A549 (cell line): ENCODE measurements around the gene CASP4. TPM values are rescaled to one million over a fixed set of nuclear protein-coding genes. Genes with fewer than 3 reads are reported as not detected.

ENCODE experiments used
- ATAC-seq, 2 experiments: fragments of 200-7000 bp in 1 of 2; fragments of >200 bp in 1 of 2; cut with Nextera tagmentation in 1 of 2; cut with Tn5 transposase in 1 of 2; 3 replicates each; pipeline versions ENCODE4 v1.8.0 to v1.9.1; 2018 to 2020; ENCODE audit warnings: mild to moderate bottlenecking in 1 of 2, moderate library complexity in 1 of 2
- CTCF ChIA-PET: fragments of 300-600 bp; sonication (Branson Sonifier 250); formaldehyde crosslinking; extraction: SDS; loops from one replicate; lab custom pipeline; 2021; ENCODE audit warnings: antibody characterized with exemption, inconsistent platforms; lab: Yijun Ruan, JAX
- POLR2A ChIA-PET: fragments of 350-600 bp; formaldehyde crosslinking; extraction: SDS; loops from one replicate; lab custom pipeline; 2021; ENCODE audit warnings: antibody characterized with exemption, inconsistent platforms; lab: Yijun Ruan, JAX
- DNase-seq, 2 experiments: peaks; one replicate each; pipeline versions ENCODE4 v3.0.0 to v3.0.0-alpha.2; 2011 to 2016; ENCODE audit warnings: low read depth in 1 of 2, low spot score in 1 of 2
- FAIRE-seq: peaks from 2 replicates; lab custom pipeline; 2011; peaks lifted over from hg19 to GRCh38; lab: Jason Lieb, UNC
- H3K27ac ChIP-seq, 2 experiments: fragments of >200 bp; sonication (Bioruptor Twin); formaldehyde crosslinking; 3 replicates each; pipeline ENCODE4 v1.5.1; 2016 to 2017
- H3K4me1 ChIP-seq: fragments of >200 bp; sonication (Bioruptor Twin); formaldehyde crosslinking; 3 replicates; pipeline ENCODE4 v1.6.1; 2016
- H3K4me2 ChIP-seq: fragments of >200 bp; sonication (Bioruptor Twin); formaldehyde crosslinking; 3 replicates; pipeline ENCODE4 v1.6.1; 2016
- H3K4me3 ChIP-seq: fragments of >200 bp; sonication (Bioruptor Twin); formaldehyde crosslinking; 3 replicates; pipeline ENCODE4 v1.5.1; 2016
- H3K9me3 ChIP-seq: fragments of >200 bp; sonication (Bioruptor Twin); formaldehyde crosslinking; 3 replicates; pipeline ENCODE4 v1.6.1; 2016
- BHLHE40 ChIP-seq: IDR thresholded peaks from 2 replicates; pipeline ENCODE4 v1.6.1; 2012; ENCODE audit warnings: low read depth, low read length, inconsistent platforms
- EHF ChIP-seq: fragments of 250-450 bp; sonication (Bioruptor Pico); IDR thresholded peaks from 2 replicates; pipeline ENCODE4 v1.5.0; 2020; ENCODE audit warnings: mild to moderate bottlenecking
- EHMT2 ChIP-seq: fragments of 200-600 bp; sonication (generic); IDR thresholded peaks from 2 replicates; pipeline ENCODE4 v1.6.1; 2016; ENCODE audit warnings: antibody characterized with exemption, low read depth, mild to moderate bottlenecking, moderate library complexity
- ESRRA ChIP-seq: fragments of 150-350 bp; IDR thresholded peaks from 2 replicates; pipeline ENCODE4 v1.6.1; 2014; ENCODE audit warnings: mild to moderate bottlenecking, low read length, borderline replicate concordance
- HEYL ChIP-seq: fragments of 250-450 bp; sonication (Bioruptor Pico); IDR thresholded peaks from 2 replicates; pipeline ENCODE4 v1.8.0; 2021; ENCODE audit warnings: mild to moderate bottlenecking, moderate library complexity
- HOXB5 ChIP-seq: fragments of 250-450 bp; sonication (Bioruptor Pico); IDR thresholded peaks from 2 replicates; pipeline ENCODE4 v1.5.0; 2020; ENCODE audit warnings: mild to moderate bottlenecking, moderate library complexity
- KDM1A ChIP-seq: fragments of 200-600 bp; sonication (generic); IDR thresholded peaks from 2 replicates; pipeline ENCODE4 v1.6.1; 2016; ENCODE audit warnings: low read depth, mild to moderate bottlenecking
- KDM5A ChIP-seq: fragments of 200-600 bp; sonication (generic); IDR thresholded peaks from 2 replicates; pipeline ENCODE4 v1.6.1; 2016; ENCODE audit warnings: antibody characterized with exemption, mild to moderate bottlenecking
- MAZ ChIP-seq: fragments of 150-350 bp; IDR thresholded peaks from 2 replicates; pipeline ENCODE4 v1.6.1; 2014; ENCODE audit warnings: antibody characterized with exemption, low read depth, low read length, borderline replicate concordance
- NFE2L2 ChIP-seq: fragments of 150-350 bp; conservative IDR thresholded peaks from 2 replicates; pipeline ENCODE4 v1.6.1; 2014; ENCODE audit warnings: low read length
- NR3C1 ChIP-seq: fragments of >200 bp; sonication (Bioruptor Twin); formaldehyde crosslinking; IDR thresholded peaks from 3 replicates; pipeline ENCODE4 v1.6.1; 2017
- RAD21 ChIP-seq, 2 experiments: fragments of >200 bp in 1 of 2; sonication (Bioruptor Twin) in 1 of 2; formaldehyde crosslinking in 1 of 2; IDR thresholded peaks in 1 of 2; conservative IDR thresholded peaks in 1 of 2; 2 replicates in 1 of 2; 3 replicates in 1 of 2; pipeline ENCODE4 v1.6.1; 2012 to 2018; ENCODE audit warnings: inconsistent platforms in 1 of 2
- TP53 ChIP-seq: fragments of 250-450 bp; sonication (Bioruptor Pico); IDR thresholded peaks from 2 replicates; pipeline ENCODE4 v1.5.0; 2021; ENCODE audit warnings: mild to moderate bottlenecking, moderate library complexity
- ZFP36 ChIP-seq: fragments of 450-650 bp; IDR thresholded peaks from 2 replicates; pipeline ENCODE4 v1.6.1; 2014; ENCODE audit warnings: borderline replicate concordance; ENCODE audit not compliant: partially characterized antibody
- WGBS: methylation state at CpG from one replicate; pipeline ENCODE4 v1.1.6; 2017; ENCODE audit errors: missing lambda C conversion rate; 5-methylcytosine and 5-hydroxymethylcytosine counted together
- polyA plus RNA-seq, 4 experiments: library from polyadenylated mRNA; depleted of rRNA in 3 of 4; stranded (reverse); fragments of >200 nt; fragmentation: RNase III in 1 of 4; extraction: RNeasy Plus Mini Kit Qiagen cat#74134 plus additional on column Dnase treatment in 1 of 4; gene quantifications; 2 replicates in 3 of 4; 3 replicates in 1 of 4; pipeline ENCODE4 v1.2.3, GENCODE V29; 2011 to 2017
- TF ChIP-seq, protein P1 (sequence below): fragments of 250-450 bp; sonication (Bioruptor Pico); IDR thresholded peaks from 2 replicates; pipeline ENCODE4 v1.5.0; 2021; ENCODE audit warnings: mild to moderate bottlenecking, moderate library complexity, borderline replicate concordance
- TF ChIP-seq, protein P2 (sequence below): fragments of 150-350 bp; IDR thresholded peaks from 2 replicates; pipeline ENCODE4 v1.6.1; 2014; ENCODE audit warnings: low read depth, mild to moderate bottlenecking, low read length
- TF ChIP-seq, protein P3 (sequence below): fragments of >200 bp; sonication (Bioruptor Twin); formaldehyde crosslinking; IDR thresholded peaks from 3 replicates; pipeline ENCODE4 v1.6.1; 2016

The CASP4 gene
- polyA plus RNA-seq, 2 of the 4 experiments (the other 2 are of a cell fraction) = 5.5 to 9.7 TPM

DNA sequence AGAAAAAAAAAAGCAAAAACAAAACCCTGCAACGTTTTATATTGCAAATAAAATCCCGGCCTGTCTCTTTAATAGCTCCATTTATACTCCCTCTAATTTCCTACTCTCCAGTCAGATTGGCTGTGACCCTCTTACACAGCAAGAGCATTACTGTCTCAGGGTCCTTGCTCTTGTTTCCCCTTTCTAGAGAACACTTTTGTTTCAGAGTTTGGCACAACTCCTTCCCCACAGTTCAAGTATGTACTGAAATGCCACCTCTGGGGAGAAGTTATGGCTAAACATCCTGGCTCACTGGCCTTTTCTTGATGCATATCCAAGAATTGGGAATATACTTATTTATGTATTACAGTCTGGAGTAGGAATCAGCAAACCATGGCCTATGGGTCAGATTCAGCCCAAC lies 72.7 kb downstream of the CASP4 start (continued):
- TF ChIP-seq, protein P1, sequence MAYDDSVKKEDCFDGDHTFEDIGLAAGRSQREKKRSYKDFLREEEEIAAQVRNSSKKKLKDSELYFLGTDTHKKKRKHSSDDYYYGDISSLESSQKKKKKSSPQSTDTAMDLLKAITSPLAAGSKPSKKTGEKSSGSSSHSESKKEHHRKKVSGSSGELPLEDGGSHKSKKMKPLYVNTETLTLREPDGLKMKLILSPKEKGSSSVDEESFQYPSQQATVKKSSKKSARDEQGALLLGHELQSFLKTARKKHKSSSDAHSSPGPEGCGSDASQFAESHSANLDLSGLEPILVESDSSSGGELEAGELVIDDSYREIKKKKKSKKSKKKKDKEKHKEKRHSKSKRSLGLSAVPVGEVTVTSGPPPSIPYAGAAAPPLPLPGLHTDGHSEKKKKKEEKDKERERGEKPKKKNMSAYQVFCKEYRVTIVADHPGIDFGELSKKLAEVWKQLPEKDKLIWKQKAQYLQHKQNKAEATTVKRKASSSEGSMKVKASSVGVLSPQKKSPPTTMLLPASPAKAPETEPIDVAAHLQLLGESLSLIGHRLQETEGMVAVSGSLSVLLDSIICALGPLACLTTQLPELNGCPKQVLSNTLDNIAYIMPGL (CRISPR knock-in tag) = no peak
- no peak for TF ChIP-seq ESRRA
- TF ChIP-seq KDM5A = no peak
- TF ChIP-seq NFE2L2 = no peak
- TF ChIP-seq TP53 (CRISPR knock-in tag) = no peak

DNA sequence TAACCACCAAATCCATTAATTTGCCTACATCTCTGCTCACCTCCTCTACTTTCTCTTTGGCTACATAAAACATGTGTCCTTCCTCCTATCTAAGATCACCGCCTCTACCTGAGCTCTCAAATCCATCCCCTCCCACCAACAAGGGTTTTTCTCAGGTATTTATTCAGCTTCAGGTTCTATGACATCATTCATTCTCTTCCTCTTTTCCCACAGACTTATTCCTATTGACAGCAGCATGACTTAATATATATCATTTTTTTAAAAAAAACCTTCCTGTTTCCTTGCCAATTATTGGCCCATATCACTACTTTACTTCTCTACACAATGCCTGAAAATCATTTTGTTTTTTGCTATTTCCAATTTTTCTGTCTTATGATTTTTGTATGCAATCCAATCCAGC lies 74.5 kb downstream of the CASP4 start:
- H3K4me3 ChIP-seq = no peak overlapping the region
- H3K4me2 ChIP-seq = no peak overlapping the region
- FAIRE-seq = no peak
- 87% methylated on average over 1 of the region's 1 CpG for WGBS
- TF ChIP-seq HOXB5 (CRISPR knock-in tag) = no peak
- TF ChIP-seq, protein P2, sequence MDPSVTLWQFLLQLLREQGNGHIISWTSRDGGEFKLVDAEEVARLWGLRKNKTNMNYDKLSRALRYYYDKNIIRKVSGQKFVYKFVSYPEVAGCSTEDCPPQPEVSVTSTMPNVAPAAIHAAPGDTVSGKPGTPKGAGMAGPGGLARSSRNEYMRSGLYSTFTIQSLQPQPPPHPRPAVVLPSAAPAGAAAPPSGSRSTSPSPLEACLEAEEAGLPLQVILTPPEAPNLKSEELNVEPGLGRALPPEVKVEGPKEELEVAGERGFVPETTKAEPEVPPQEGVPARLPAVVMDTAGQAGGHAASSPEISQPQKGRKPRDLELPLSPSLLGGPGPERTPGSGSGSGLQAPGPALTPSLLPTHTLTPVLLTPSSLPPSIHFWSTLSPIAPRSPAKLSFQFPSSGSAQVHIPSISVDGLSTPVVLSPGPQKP = no peak
- TF ChIP-seq MAZ = no peak
- TF ChIP-seq BHLHE40 = no peak
- TF ChIP-seq EHMT2 = no peak
- no peak for TF ChIP-seq ZFP36
- TF ChIP-seq ESRRA = no peak
- no peak for TF ChIP-seq EHF
- TF ChIP-seq, protein P3, sequence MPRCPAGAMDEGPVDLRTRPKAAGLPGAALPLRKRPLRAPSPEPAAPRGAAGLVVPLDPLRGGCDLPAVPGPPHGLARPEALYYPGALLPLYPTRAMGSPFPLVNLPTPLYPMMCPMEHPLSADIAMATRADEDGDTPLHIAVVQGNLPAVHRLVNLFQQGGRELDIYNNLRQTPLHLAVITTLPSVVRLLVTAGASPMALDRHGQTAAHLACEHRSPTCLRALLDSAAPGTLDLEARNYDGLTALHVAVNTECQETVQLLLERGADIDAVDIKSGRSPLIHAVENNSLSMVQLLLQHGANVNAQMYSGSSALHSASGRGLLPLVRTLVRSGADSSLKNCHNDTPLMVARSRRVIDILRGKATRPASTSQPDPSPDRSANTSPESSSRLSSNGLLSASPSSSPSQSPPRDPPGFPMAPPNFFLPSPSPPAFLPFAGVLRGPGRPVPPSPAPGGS = no peak
- TF ChIP-seq NR3C1 = no peak
- TF ChIP-seq KDM1A = no peak
- no peak for TF ChIP-seq RAD21 (conservative IDR thresholded peaks at IDR 0.05 in 1 of 2, IDR thresholded peaks at IDR 0.05 in 1 of 2)
- no peak for TF ChIP-seq HEYL (CRISPR knock-in tag)
- no peak for DNase-seq
- no peaks in the 10 kb centered on the region for H3K4me1 ChIP-seq
- ATAC-seq = no peak
- no peaks in the 10 kb centered on the region for H3K9me3 ChIP-seq
- ChIA-PET POLR2A (no interaction called here), CTCF (no interaction called here)
- H3K27ac ChIP-seq = no peak overlapping the region

Other genes starting within 250 kb of the CASP4 start
- gene CASP12, start 70.1 kb downstream of the CASP4 start, polyA plus RNA-seq (2011; rRNA removed) = not detected in 2 replicates
- not detected in 3 replicates for gene CASP12, start 70.1 kb downstream of the CASP4 start, polyA plus RNA-seq (2017; fragmentation: RNase III; extraction: RNeasy Plus Mini Kit Qiagen cat#74134 plus additional on column Dnase treatment)
- not detected in 2 replicates for gene CASP5, start 54.6 kb upstream of the CASP4 start, polyA plus RNA-seq (2011; rRNA removed)
- gene CASP5, start 54.6 kb upstream of the CASP4 start, polyA plus RNA-seq (2017; fragmentation: RNase III; extraction: RNeasy Plus Mini Kit Qiagen cat#74134 plus additional on column Dnase treatment) = not detected in 3 replicates
- gene CASP1, start 66.6 kb upstream of the CASP4 start, polyA plus RNA-seq (2011; rRNA removed) = 0.06 and 0.07 TPM in 2 replicates
- gene CASP1, start 66.6 kb upstream of the CASP4 start, polyA plus RNA-seq (2017; fragmentation: RNase III; extraction: RNeasy Plus Mini Kit Qiagen cat#74134 plus additional on column Dnase treatment) = 0.15 to 0.51 TPM (median 0.34 TPM) in 3 replicates
- gene CARD16, start 76.8 kb upstream of the CASP4 start, polyA plus RNA-seq (2011; rRNA removed) = not detected in 2 replicates
- not detected in 3 replicates for gene CARD16, start 76.8 kb upstream of the CASP4 start, polyA plus RNA-seq (2017; fragmentation: RNase III; extraction: RNeasy Plus Mini Kit Qiagen cat#74134 plus additional on column Dnase treatment)
- not detected in 2 replicates for gene CARD18, start 171.2 kb upstream of the CASP4 start, polyA plus RNA-seq (2011; rRNA removed)
- not detected in 3 replicates for gene CARD18, start 171.2 kb upstream of the CASP4 start, polyA plus RNA-seq (2017; fragmentation: RNase III; extraction: RNeasy Plus Mini Kit Qiagen cat#74134 plus additional on column Dnase treatment)